Nephron progenitor cell (in vitro differentiated cells): Measurements from ENCODE around the gene PRELID1.
A peak's percentile ranks its signal among the peaks of the same experiment; 100 is the strongest.

Source experiments
- DNase-seq: peaks from one replicate; pipeline ENCODE4 v3.0.0; 2021
- H3K27ac Mint-ChIP-seq: 2 replicates; pipeline ENCODE4 v1.8.0; 2021; ENCODE audit warnings: mild to moderate bottlenecking, moderate library complexity, mixed read lengths
- H3K27me3 Mint-ChIP-seq: 2 replicates; pipeline ENCODE4 v1.8.0; 2021; ENCODE audit warnings: mild to moderate bottlenecking, low read depth, mixed read lengths; ENCODE audit not compliant: poor library complexity
- H3K36me3 Mint-ChIP-seq: 2 replicates; pipeline ENCODE4 v1.8.0; 2021; ENCODE audit warnings: low read depth, mixed read lengths
- H3K4me1 Mint-ChIP-seq: 2 replicates; pipeline ENCODE4 v1.8.0; 2021; ENCODE audit warnings: mixed read lengths
- H3K4me3 Mint-ChIP-seq: 2 replicates; pipeline ENCODE4 v1.8.0; 2021; ENCODE audit warnings: mild to moderate bottlenecking, moderate library complexity, mixed read lengths
- H3K9me3 Mint-ChIP-seq: 2 replicates; pipeline ENCODE4 v1.8.0; 2021; ENCODE audit warnings: mild to moderate bottlenecking, moderate library complexity, mixed read lengths
- CTCF ChIP-seq: fragments of 200-600 bp; sonication (generic); IDR thresholded peaks from 2 replicates; pipeline ENCODE4 v1.5.0; 2021; ENCODE audit warnings: antibody characterized with exemption

The PRELID1 gene

GRCh38 chr5:177310757-177311391 is 7.3 kb downstream of the PRELID1 start:
- DNase-seq: no peak
- peak overlapping the region; percentile 81 for H3K27ac Mint-ChIP-seq

GRCh38 chr5:177311392-177311722 is 7.8 kb downstream of the PRELID1 start:
- Mint-ChIP-seq H3K4me1 (peaks cover 44% of the 10 kb centered on the region), H3K4me3 (peak overlapping the region; percentile 90), H3K27me3 (no peaks in the 10 kb centered on the region), H3K27ac (peak overlapping the region; percentile 39), H3K36me3 (peaks cover 15% of the 10 kb centered on the region), H3K9me3 (no peaks in the 10 kb centered on the region)
- no peak for TF ChIP-seq CTCF
- DNase-seq: peak; percentile 51

More at GRCh38 chr5:177310757-177311391, 7.3 kb downstream of the PRELID1 start:
- Mint-ChIP-seq H3K4me3 (peak overlapping the region; percentile 90), H3K36me3 (peaks cover 20% of the 10 kb centered on the region), H3K27me3 (no peaks in the 10 kb centered on the region), H3K4me1 (peaks cover 42% of the 10 kb centered on the region), H3K9me3 (no peaks in the 10 kb centered on the region)
- TF ChIP-seq CTCF: no peak

- no peaks in the 10 kb centered on the region for H3K9me3 Mint-ChIP-seq
- H3K36me3 Mint-ChIP-seq: peaks cover 9% of the 10 kb centered on the region
- DNase-seq: peak; percentile 98
- peak within 1 kb of the TSS; percentile 90 for H3K4me3 Mint-ChIP-seq
- no peaks in the 10 kb centered on the region for H3K27me3 Mint-ChIP-seq
- H3K4me1 Mint-ChIP-seq: peaks cover 44% of the 10 kb centered on the region
- peak within 1 kb of the TSS; percentile 81 for H3K27ac Mint-ChIP-seq
- no peak for TF ChIP-seq CTCF
Observed at GRCh38 chr5:177311723-177312648, 8.4 kb downstream of the PRELID1 start, which contains the start of gene MXD3. MXD3 (minus strand) TSS chr5:177311898; CDS start chr5:177311830, 68 bp downstream.

GRCh38 chr5:177312649-177313181 is 9.1 kb downstream of the PRELID1 start:
- H3K27ac Mint-ChIP-seq: no peak overlapping the region
- H3K4me1 Mint-ChIP-seq: peaks cover 44% of the 10 kb centered on the region
- no peaks in the 10 kb centered on the region for H3K27me3 Mint-ChIP-seq
- peaks cover 8% of the 10 kb centered on the region for H3K36me3 Mint-ChIP-seq
- DNase-seq: peak; percentile 48
- H3K4me3 Mint-ChIP-seq: peak overlapping the region; percentile 76
- TF ChIP-seq CTCF: no peak
- H3K9me3 Mint-ChIP-seq: no peaks in the 10 kb centered on the region

GRCh38 chr5:177313561-177314259 is 10.1 kb downstream of the PRELID1 start:
- H3K9me3 Mint-ChIP-seq: no peaks in the 10 kb centered on the region
- no peak overlapping the region for H3K4me3 Mint-ChIP-seq
- peaks cover 5% of the 10 kb centered on the region for H3K36me3 Mint-ChIP-seq
- no peak for DNase-seq
- H3K4me1 Mint-ChIP-seq: peaks cover 43% of the 10 kb centered on the region
- H3K27ac Mint-ChIP-seq: no peak overlapping the region
- TF ChIP-seq CTCF: no peak
- H3K27me3 Mint-ChIP-seq: peaks cover 5% of the 10 kb centered on the region
